Uterus (tissue), 2 donors: ENCODE results near the gene HDDC2.

Experiments used
- POLR2A ChIP-seq, 2 donors: fragments of 450-650 bp; IDR thresholded peaks; one replicate each; pipeline ENCODE4 v1.6.1; 2016; ENCODE audit warnings: antibody characterized with exemption in 2 of 2, mild to moderate bottlenecking in 1 of 2, moderate library complexity in 1 of 2
- TF ChIP-seq, protein P1 (sequence below), 4 experiments: fragments of 200-600 bp in 2 of 4; fragments of 450-650 bp in 2 of 4; sonication (generic) in 2 of 4; IDR thresholded peaks; one replicate each; pipeline ENCODE4 v1.5.1; 2016 to 2019; ENCODE audit warnings: antibody characterized with exemption in 4 of 4, mild to moderate bottlenecking in 2 of 4, moderate library complexity in 1 of 4

DNA sequence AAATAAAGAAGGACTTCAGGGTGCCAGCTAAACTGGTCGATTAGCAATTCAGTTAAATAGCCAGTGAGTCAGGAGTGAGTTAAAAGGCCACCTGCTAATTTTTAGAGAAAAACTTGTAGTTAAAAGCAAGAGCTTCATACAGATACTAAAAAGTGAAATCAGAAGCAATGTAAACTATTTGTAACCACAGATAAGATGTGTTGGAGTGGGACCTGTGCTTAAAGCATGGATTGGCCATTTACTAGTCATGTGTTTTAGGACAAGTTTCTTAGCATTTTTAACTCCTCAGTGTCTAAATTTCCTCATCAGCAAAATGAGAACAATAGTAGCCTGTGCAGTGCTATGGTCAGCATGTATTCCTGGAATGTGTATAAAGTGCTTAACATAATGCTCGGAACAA is 23.8 kb upstream of the HDDC2 start:
- TF ChIP-seq, protein P1, sequence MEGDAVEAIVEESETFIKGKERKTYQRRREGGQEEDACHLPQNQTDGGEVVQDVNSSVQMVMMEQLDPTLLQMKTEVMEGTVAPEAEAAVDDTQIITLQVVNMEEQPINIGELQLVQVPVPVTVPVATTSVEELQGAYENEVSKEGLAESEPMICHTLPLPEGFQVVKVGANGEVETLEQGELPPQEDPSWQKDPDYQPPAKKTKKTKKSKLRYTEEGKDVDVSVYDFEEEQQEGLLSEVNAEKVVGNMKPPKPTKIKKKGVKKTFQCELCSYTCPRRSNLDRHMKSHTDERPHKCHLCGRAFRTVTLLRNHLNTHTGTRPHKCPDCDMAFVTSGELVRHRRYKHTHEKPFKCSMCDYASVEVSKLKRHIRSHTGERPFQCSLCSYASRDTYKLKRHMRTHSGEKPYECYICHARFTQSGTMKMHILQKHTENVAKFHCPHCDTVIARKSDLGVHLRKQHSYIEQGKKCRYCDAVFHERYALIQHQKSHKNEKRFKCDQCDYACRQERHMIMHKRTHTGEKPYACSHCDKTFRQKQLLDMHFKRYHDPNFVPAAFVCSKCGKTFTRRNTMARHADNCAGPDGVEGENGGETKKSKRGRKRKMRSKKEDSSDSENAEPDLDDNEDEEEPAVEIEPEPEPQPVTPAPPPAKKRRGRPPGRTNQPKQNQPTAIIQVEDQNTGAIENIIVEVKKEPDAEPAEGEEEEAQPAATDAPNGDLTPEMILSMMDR (IDR thresholded peaks at IDR 0.05): no peak
- no peak for TF ChIP-seq POLR2A (IDR thresholded peaks at IDR 0.05)
